CD14-positive monocyte (primary cell): Measurements from ENCODE around the gene METTL16. TPM values are rescaled to one million over a fixed set of nuclear protein-coding genes. Genes with fewer than 3 reads are reported as not detected.

Source experiments
- DNase-seq, 3 donors: peaks; one replicate each; pipeline ENCODE4 v3.0.0-alpha.2; 2011 to 2022
- H2AFZ ChIP-seq: 2 replicates; pipeline ENCODE4 v1.6.0; 2012; ENCODE audit warnings: mild to moderate bottlenecking, low read depth, low read length, inconsistent platforms; ENCODE audit not compliant: insufficient read depth, poor library complexity, severe bottlenecking
- H3K27ac ChIP-seq, 2 donors: 1 replicate in 1 of 2; 2 replicates in 1 of 2; pipeline ENCODE4 v1.5.1; 2012 to 2013; ENCODE audit warnings: low read length in 2 of 2, control low read depth in 1 of 2, inconsistent platforms in 1 of 2, low read depth in 1 of 2, mild to moderate bottlenecking in 1 of 2
- H3K27me3 ChIP-seq, 2 donors: one replicate each; pipeline versions ENCODE4 v1.6.0 to v1.6.1; 2011 to 2013; ENCODE audit warnings: low read length in 2 of 2; ENCODE audit not compliant: control insufficient read depth in 2 of 2, insufficient read depth in 2 of 2
- H3K36me3 ChIP-seq, 2 donors: replicated peaks in 1 of 2; 1 replicate in 1 of 2; 2 replicates in 1 of 2; pipeline versions ENCODE4 v1.5.1 to v1.6.1; 2012 to 2013; ENCODE audit warnings: low read length in 2 of 2, control low read depth in 1 of 2, inconsistent platforms in 1 of 2, mild to moderate bottlenecking in 1 of 2; ENCODE audit not compliant: insufficient read depth in 2 of 2, control insufficient read depth in 1 of 2
- H3K4me1 ChIP-seq, 2 donors: 1 replicate in 1 of 2; 2 replicates in 1 of 2; pipeline versions ENCODE4 v1.5.1 to v1.6.1; 2012 to 2013; ENCODE audit warnings: low read length in 2 of 2, control low read depth in 1 of 2, inconsistent platforms in 1 of 2, mild to moderate bottlenecking in 1 of 2, moderate library complexity in 1 of 2; ENCODE audit not compliant: insufficient read depth in 2 of 2, control insufficient read depth in 1 of 2
- H3K4me2 ChIP-seq: replicated peaks from 2 replicates; pipeline ENCODE3; 2012; ENCODE audit warnings: low read length, moderate library complexity, mild to moderate bottlenecking; ENCODE audit not compliant: poor library complexity, severe bottlenecking; ENCODE audit errors: extremely low read depth
- H3K4me3 ChIP-seq, 3 experiments: fragments of 200-600 bp in 1 of 3; sonication (generic) in 1 of 3; replicated peaks in 1 of 3; 1 replicate in 2 of 3; 2 replicates in 1 of 3; pipeline ENCODE4 v1.5.1; 2011 to 2013; ENCODE audit warnings: low read length in 3 of 3, mild to moderate bottlenecking in 3 of 3, control low read depth in 2 of 3, low read depth in 2 of 3, inconsistent platforms in 1 of 3, moderate library complexity in 1 of 3
- H3K79me2 ChIP-seq: 2 replicates; pipeline ENCODE4 v1.6.0; 2012; ENCODE audit warnings: mild to moderate bottlenecking, control low read depth, inconsistent platforms, low read length, moderate library complexity; ENCODE audit not compliant: insufficient read depth
- H3K9ac ChIP-seq: 2 replicates; pipeline ENCODE4 v1.6.0; 2017; ENCODE audit warnings: low read length, mild to moderate bottlenecking; ENCODE audit not compliant: insufficient read depth, poor library complexity, severe bottlenecking
- H3K9me3 ChIP-seq, 2 donors: replicated peaks in 1 of 2; 1 replicate in 1 of 2; 2 replicates in 1 of 2; pipeline versions ENCODE4 v1.5.1 to v1.6.1; 2012 to 2013; ENCODE audit warnings: low read length in 2 of 2, control low read depth in 1 of 2; ENCODE audit not compliant: control insufficient read depth in 1 of 2, insufficient read depth in 1 of 2
- H4K20me1 ChIP-seq: 2 replicates; pipeline ENCODE4 v1.6.0; 2012; ENCODE audit warnings: mild to moderate bottlenecking, low read length, control low read depth, moderate library complexity; ENCODE audit not compliant: insufficient read depth
- H3K27ac Mint-ChIP-seq, 7 donors: one replicate each; pipeline ENCODE4 v1.8.0; 2020; ENCODE audit warnings: mild to moderate bottlenecking in 7 of 7, mixed read lengths in 7 of 7, moderate library complexity in 6 of 7, inconsistent platforms in 2 of 7
- H3K27me3 Mint-ChIP-seq, 3 donors: one replicate each; pipeline ENCODE4 v1.8.0; 2021 to 2022; ENCODE audit warnings: low read depth in 3 of 3, mild to moderate bottlenecking in 3 of 3, mixed read lengths in 3 of 3, moderate library complexity in 3 of 3, inconsistent platforms in 1 of 3
- H3K36me3 Mint-ChIP-seq, 2 donors: one replicate each; pipeline ENCODE4 v1.8.0; 2020; ENCODE audit warnings: mixed read lengths in 2 of 2, inconsistent platforms in 1 of 2, mild to moderate bottlenecking in 1 of 2
- H3K4me1 Mint-ChIP-seq: one replicate; pipeline ENCODE4 v1.8.0; 2020; ENCODE audit warnings: mild to moderate bottlenecking, mixed read lengths
- H3K4me3 Mint-ChIP-seq, 2 donors: one replicate each; pipeline ENCODE4 v1.8.0; 2020; ENCODE audit warnings: mild to moderate bottlenecking in 2 of 2, mixed read lengths in 2 of 2, moderate library complexity in 1 of 2
- H3K9me3 Mint-ChIP-seq, 7 donors: one replicate each; pipeline ENCODE4 v1.8.0; 2020 to 2022; ENCODE audit warnings: mixed read lengths in 7 of 7, mild to moderate bottlenecking in 6 of 7, moderate library complexity in 6 of 7, inconsistent platforms in 2 of 7
- WGBS: methylation state at CpG from one replicate; pipeline ENCODE4 v1.1.5; 2013; ENCODE audit warnings: missing lambda C conversion rate; ENCODE audit not compliant: insufficient coverage; 5-methylcytosine and 5-hydroxymethylcytosine counted together
- intact Hi-C, 2 donors: fragments of 100-400 bp; cut with micrococcal nuclease; formaldehyde crosslinking; loops; one replicate each; pipeline versions ENCODE4 v1.15.0 to v1.15.1; 2023
- polyA plus RNA-seq, 3 donors: library from polyadenylated mRNA; depleted of rRNA in 1 of 3; unstranded in 2 of 3; stranded (reverse) in 1 of 3; fragments of 300-500 nt in 2 of 3; fragments of >200 nt in 1 of 3; fragmentation: Illumina TruSeq in 2 of 3; gene quantifications; 1 replicate in 2 of 3; 2 replicates in 1 of 3; pipeline ENCODE4 v1.2.3, GENCODE V29; 2012 to 2021
- TF ChIP-seq, protein P1 (sequence below): fragments of 200-600 bp; IDR thresholded peaks from one replicate; pipeline ENCODE4 v1.8.0; 2022; ENCODE audit warnings: antibody characterized with exemption, mild to moderate bottlenecking

Gene METTL16
- polyA plus RNA-seq, 3 donors: 3.0 to 8.0 (median 4.7) TPM

DNA sequence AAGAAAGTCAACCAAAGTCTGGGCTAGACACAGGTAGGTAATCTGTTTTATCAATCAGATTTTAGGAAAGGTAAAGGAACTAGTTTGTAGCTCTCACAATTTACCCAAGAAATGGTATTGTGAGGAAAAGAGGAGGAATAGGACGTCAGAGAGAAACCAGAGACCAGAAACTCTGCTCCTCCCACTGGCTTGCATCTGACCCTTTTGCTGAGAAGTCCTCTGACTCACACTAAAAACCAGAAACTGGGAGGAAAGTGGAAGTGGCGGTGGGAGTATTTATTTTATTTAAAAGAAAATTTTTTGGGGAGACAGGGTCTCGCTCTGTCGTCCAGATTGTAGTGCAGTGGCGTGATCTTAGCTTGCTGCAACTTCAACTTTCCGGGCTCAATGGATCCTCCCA, 72.9 kb downstream of the METTL16 start:
- peak overlapping the region; percentile 95 to 99 (median 98) for H3K27ac Mint-ChIP-seq
- peaks cover 21 to 40% of the 10 kb centered on the region in 2 donors for H3K36me3 ChIP-seq
- peaks cover 0 to 2% (median 0%) of the 10 kb centered on the region in 7 donors for H3K9me3 Mint-ChIP-seq

DNA sequence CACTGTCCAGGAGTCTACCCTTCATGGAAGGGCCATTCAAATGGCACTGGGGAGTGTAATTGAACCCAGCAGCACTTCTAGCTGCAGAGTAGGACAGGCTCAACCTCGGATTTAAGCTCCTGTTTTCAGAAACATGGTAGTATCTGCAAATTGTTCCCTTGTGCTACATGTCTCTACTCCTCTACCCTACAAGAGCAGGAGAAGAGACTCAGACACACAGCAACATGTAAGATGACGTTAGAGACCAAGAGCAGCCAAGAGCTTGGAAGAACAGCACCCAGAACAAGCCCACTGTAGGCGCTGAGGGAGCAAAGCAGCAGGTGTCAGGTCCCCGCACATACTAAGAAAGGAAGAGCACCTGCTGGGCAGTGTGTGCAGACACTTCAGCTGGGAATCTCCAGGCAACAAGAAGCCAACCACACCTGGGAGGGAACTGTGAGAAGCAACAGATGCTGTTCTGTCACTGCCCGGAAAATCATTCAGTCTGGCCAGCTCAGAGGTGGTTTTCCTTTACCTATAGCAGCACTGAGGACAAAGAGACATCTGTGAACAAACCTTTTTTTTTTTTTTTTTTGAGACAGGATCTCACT, 75.3 kb downstream of the METTL16 start:
- H3K9ac ChIP-seq: no peak overlapping the region
- TF ChIP-seq, protein P1, sequence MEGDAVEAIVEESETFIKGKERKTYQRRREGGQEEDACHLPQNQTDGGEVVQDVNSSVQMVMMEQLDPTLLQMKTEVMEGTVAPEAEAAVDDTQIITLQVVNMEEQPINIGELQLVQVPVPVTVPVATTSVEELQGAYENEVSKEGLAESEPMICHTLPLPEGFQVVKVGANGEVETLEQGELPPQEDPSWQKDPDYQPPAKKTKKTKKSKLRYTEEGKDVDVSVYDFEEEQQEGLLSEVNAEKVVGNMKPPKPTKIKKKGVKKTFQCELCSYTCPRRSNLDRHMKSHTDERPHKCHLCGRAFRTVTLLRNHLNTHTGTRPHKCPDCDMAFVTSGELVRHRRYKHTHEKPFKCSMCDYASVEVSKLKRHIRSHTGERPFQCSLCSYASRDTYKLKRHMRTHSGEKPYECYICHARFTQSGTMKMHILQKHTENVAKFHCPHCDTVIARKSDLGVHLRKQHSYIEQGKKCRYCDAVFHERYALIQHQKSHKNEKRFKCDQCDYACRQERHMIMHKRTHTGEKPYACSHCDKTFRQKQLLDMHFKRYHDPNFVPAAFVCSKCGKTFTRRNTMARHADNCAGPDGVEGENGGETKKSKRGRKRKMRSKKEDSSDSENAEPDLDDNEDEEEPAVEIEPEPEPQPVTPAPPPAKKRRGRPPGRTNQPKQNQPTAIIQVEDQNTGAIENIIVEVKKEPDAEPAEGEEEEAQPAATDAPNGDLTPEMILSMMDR: no peak
- H3K79me2 ChIP-seq: peaks cover 2% of the 10 kb centered on the region
- H4K20me1 ChIP-seq: no peaks in the 10 kb centered on the region
- peaks cover 30 to 58% of the 10 kb centered on the region in 2 donors for H3K36me3 ChIP-seq
- Mint-ChIP-seq H3K27ac (peak overlapping the region in 4 of 7 donors; percentile 1 to 63 (median 42)), H3K27me3 (no peaks in the 10 kb centered on the region), H3K9me3 (peaks cover 0 to 2% (median 0%) of the 10 kb centered on the region in 7 donors), H3K36me3 (peaks cover 52 to 65% of the 10 kb centered on the region in 2 donors), H3K4me1 (peaks cover 29% of the 10 kb centered on the region), H3K4me3 (no peak overlapping the region)
- no peak overlapping the region for H3K4me3 ChIP-seq
- H3K27ac ChIP-seq: no peak overlapping the region
- H3K27me3 ChIP-seq: no peaks in the 10 kb centered on the region
- intact Hi-C loops: no loop called here
- peaks cover 30 to 37% of the 10 kb centered on the region in 2 donors for H3K4me1 ChIP-seq
- H2AFZ ChIP-seq: no peak overlapping the region
- no peak for DNase-seq
- 100% methylated on average over 5 of the region's 5 CpGs for WGBS
- H3K9me3 ChIP-seq: no peaks in the 10 kb centered on the region
- H3K4me2 ChIP-seq: no peak overlapping the region

More for the DNA sequence above, 72.9 kb downstream of the METTL16 start:
- Histone ChIP-seq H3K9ac (peak overlapping the region; percentile 69), H3K79me2 (peaks cover 2% of the 10 kb centered on the region), H4K20me1 (no peaks in the 10 kb centered on the region), H3K4me1 (peaks cover 30 to 47% of the 10 kb centered on the region in 2 donors), H2AFZ (no peak overlapping the region), H3K27me3 (no peaks in the 10 kb centered on the region), H3K27ac (peak overlapping the region; percentile 90 to 96), H3K4me3 (peak overlapping the region in 1 of 3 experiments; percentile 61), H3K4me2 (peak overlapping the region; percentile 64), H3K9me3 (no peaks in the 10 kb centered on the region)
- no CpG with 5 or more reads among the region's 6 CpGs for WGBS
- H3K4me3 Mint-ChIP-seq: peak overlapping the region in 1 of 2 donors; percentile 82
- peaks cover 36% of the 10 kb centered on the region for H3K4me1 Mint-ChIP-seq
- H3K27me3 Mint-ChIP-seq: no peaks in the 10 kb centered on the region
- TF ChIP-seq, protein P1: no peak
- DNase-seq: peak; percentile 79 to 88 (median 88)
- intact Hi-C loops: no loop called here
- peaks cover 39 to 48% of the 10 kb centered on the region in 2 donors for H3K36me3 Mint-ChIP-seq
